NCI-H1417 (cell line): ENCODE results near the gene ZNF385B.

ENCODE experiments used
- DNase-seq, 3 experiments: peaks; one replicate each; lab custom pipeline; 2025; lab: John Stamatoyannopoulos, UW

Gene ZNF385B

GRCh38 chr2:179746981-179747380 is 114.4 kb downstream of the ZNF385B start:
- no peak for DNase-seq

- peak in 1 of 3 experiments; percentile 38 for DNase-seq
These were observed 115.7 kb downstream of the ZNF385B start for GRCh38 chr2:179745635-179746256.

GRCh38 chr2:179744401-179744800 is 117.0 kb downstream of the ZNF385B start:
- no peak for DNase-seq

GRCh38 chr2:179741317-179741716 is 120.1 kb downstream of the ZNF385B start:
- no peak for DNase-seq

GRCh38 chr2:179729966-179730365 is 131.4 kb downstream of the ZNF385B start:
- DNase-seq = no peak

GRCh38 chr2:179726461-179727180 is 134.8 kb downstream of the ZNF385B start:
- no peak for DNase-seq

GRCh38 chr2:179724403-179724802 is 137.0 kb downstream of the ZNF385B start:
- DNase-seq = no peak

GRCh38 chr2:179720173-179720772 is 141.1 kb downstream of the ZNF385B start:
- DNase-seq = no peak

GRCh38 chr2:179715871-179716270 is 145.5 kb downstream of the ZNF385B start:
- DNase-seq = no peak

- DNase-seq = no peak
These were observed 146.2 kb downstream of the ZNF385B start for GRCh38 chr2:179715196-179715595.

- no peak for DNase-seq
These were observed 148.6 kb downstream of the ZNF385B start for GRCh38 chr2:179712825-179713224.

GRCh38 chr2:179711375-179711774 is 150.0 kb downstream of the ZNF385B start:
- DNase-seq = no peak

GRCh38 chr2:179703702-179704101 is 157.7 kb downstream of the ZNF385B start:
- DNase-seq = peak in 2 of 3 experiments; percentile 19 to 82

- no peak for DNase-seq
These were observed 158.5 kb downstream of the ZNF385B start for GRCh38 chr2:179702912-179703311.

GRCh38 chr2:179701524-179702110 is 159.8 kb downstream of the ZNF385B start:
- DNase-seq = no peak

GRCh38 chr2:179695486-179695885 is 165.9 kb downstream of the ZNF385B start:
- DNase-seq = no peak

GRCh38 chr2:179694963-179695362 is 166.4 kb downstream of the ZNF385B start:
- DNase-seq = no peak

- DNase-seq = no peak
These were observed 168.8 kb downstream of the ZNF385B start for GRCh38 chr2:179692610-179693009.

- DNase-seq = no peak
These were observed 169.4 kb downstream of the ZNF385B start for GRCh38 chr2:179692043-179692442.

GRCh38 chr2:179691235-179691634 is 170.2 kb downstream of the ZNF385B start:
- DNase-seq = no peak

- DNase-seq = no peak
These were observed 174.6 kb downstream of the ZNF385B start for GRCh38 chr2:179686718-179687342.

GRCh38 chr2:179686069-179686468 is 175.3 kb downstream of the ZNF385B start:
- DNase-seq = no peak
